ENCODE results near the gene MAN1A1.

Gene MAN1A1

GRCh38 chr6:119220452-119220851 is 129.1 kb downstream of the MAN1A1 start:
- FAIRE-seq, result no peak
- no peak for TF ChIP-seq POLR2A (IDR thresholded peaks at IDR 0.05; ENCODE audit: low read depth, low read length)

GRCh38 chr6:119218548-119218947 is 131.0 kb downstream of the MAN1A1 start:
- FAIRE-seq (no peak), DNase-seq (ENCODE audit: insufficient read length, low spot score) (no peak)
- TF ChIP-seq POLR2A (IDR thresholded peaks at IDR 0.05; ENCODE audit: low read depth, low read length), result no peak

More at GRCh38 chr6:119220452-119220851, 129.1 kb downstream of the MAN1A1 start:
- DNase-seq (ENCODE audit: insufficient read length, low spot score), result no peak

GRCh38 chr6:119215885-119216590 is 133.5 kb downstream of the MAN1A1 start:
- TF ChIP-seq POLR2A (IDR thresholded peaks at IDR 0.05; ENCODE audit: low read depth, low read length), result no peak
- FAIRE-seq (no peak), DNase-seq (ENCODE audit: insufficient read length, low spot score) (no peak)

- no peak for TF ChIP-seq POLR2A (IDR thresholded peaks at IDR 0.05; ENCODE audit: low read depth, low read length)
- DNase-seq (ENCODE audit: insufficient read length, low spot score) (no peak), FAIRE-seq (no peak)
These were observed 134.3 kb downstream of the MAN1A1 start for GRCh38 chr6:119215309-119215708.

GRCh38 chr6:119210596-119210995 is 139.0 kb downstream of the MAN1A1 start:
- TF ChIP-seq POLR2A (IDR thresholded peaks at IDR 0.05; ENCODE audit: low read depth, low read length), result no peak
- FAIRE-seq (no peak), DNase-seq (ENCODE audit: insufficient read length, low spot score) (no peak)

- TF ChIP-seq POLR2A (IDR thresholded peaks at IDR 0.05; ENCODE audit: low read depth, low read length), result no peak
- DNase-seq (ENCODE audit: insufficient read length, low spot score), result no peak
- no peak for FAIRE-seq
These were observed 139.9 kb downstream of the MAN1A1 start for GRCh38 chr6:119209452-119210205.

GRCh38 chr6:119207971-119208725 is 141.4 kb downstream of the MAN1A1 start:
- TF ChIP-seq POLR2A (IDR thresholded peaks at IDR 0.05; ENCODE audit: low read depth, low read length), result no peak
- FAIRE-seq, result no peak
- DNase-seq (ENCODE audit: insufficient read length, low spot score), result no peak

- TF ChIP-seq POLR2A (IDR thresholded peaks at IDR 0.05; ENCODE audit: low read depth, low read length), result no peak
- DNase-seq (ENCODE audit: insufficient read length, low spot score) (no peak), FAIRE-seq (no peak)
These were observed 142.2 kb downstream of the MAN1A1 start for GRCh38 chr6:119207327-119207726.

GRCh38 chr6:119205911-119206618 is 143.5 kb downstream of the MAN1A1 start:
- DNase-seq (ENCODE audit: insufficient read length, low spot score), result no peak
- no peak for FAIRE-seq
- no peak for TF ChIP-seq POLR2A (IDR thresholded peaks at IDR 0.05; ENCODE audit: low read depth, low read length)

GRCh38 chr6:119204719-119205118 is 144.8 kb downstream of the MAN1A1 start:
- no peak for TF ChIP-seq POLR2A (IDR thresholded peaks at IDR 0.05; ENCODE audit: low read depth, low read length)
- DNase-seq (ENCODE audit: insufficient read length, low spot score) (no peak), FAIRE-seq (no peak)

GRCh38 chr6:119201480-119201879 is 148.1 kb downstream of the MAN1A1 start:
- no peak for DNase-seq (ENCODE audit: insufficient read length, low spot score)
- no peak for TF ChIP-seq POLR2A (IDR thresholded peaks at IDR 0.05; ENCODE audit: low read depth, low read length)
- FAIRE-seq, result no peak

- FAIRE-seq (no peak), DNase-seq (ENCODE audit: insufficient read length, low spot score) (no peak)
- TF ChIP-seq POLR2A (IDR thresholded peaks at IDR 0.05; ENCODE audit: low read depth, low read length), result no peak
These were observed 148.9 kb downstream of the MAN1A1 start for GRCh38 chr6:119200512-119201175.

- no peak for DNase-seq (ENCODE audit: insufficient read length, low spot score)
- FAIRE-seq, result no peak
- no peak for TF ChIP-seq POLR2A (IDR thresholded peaks at IDR 0.05; ENCODE audit: low read depth, low read length)
These were observed 152.3 kb downstream of the MAN1A1 start for GRCh38 chr6:119197271-119197670.

Measured in H54 (cell line).